GM10266 (cell line): Measurements from ENCODE around the gene KIF5A.
"Not testable (repeated sequence)": the region's sequence is repeated elsewhere in the genome, so short reads cannot be mapped to it uniquely, and the experiment has no call there.

Source experiments
- DNase-seq: peaks from one replicate; pipeline ENCODE4 v3.0.0; 2012; ENCODE audit errors: extremely low spot score
- TF ChIP-seq, protein P1 (sequence below): IDR thresholded peaks from 2 replicates; pipeline ENCODE4 v1.5.1; 2012; ENCODE audit warnings: mild to moderate bottlenecking, low read depth; ENCODE audit not compliant: control insufficient read depth, insufficient read depth; ENCODE audit errors: missing control alignments

The KIF5A gene

DNA sequence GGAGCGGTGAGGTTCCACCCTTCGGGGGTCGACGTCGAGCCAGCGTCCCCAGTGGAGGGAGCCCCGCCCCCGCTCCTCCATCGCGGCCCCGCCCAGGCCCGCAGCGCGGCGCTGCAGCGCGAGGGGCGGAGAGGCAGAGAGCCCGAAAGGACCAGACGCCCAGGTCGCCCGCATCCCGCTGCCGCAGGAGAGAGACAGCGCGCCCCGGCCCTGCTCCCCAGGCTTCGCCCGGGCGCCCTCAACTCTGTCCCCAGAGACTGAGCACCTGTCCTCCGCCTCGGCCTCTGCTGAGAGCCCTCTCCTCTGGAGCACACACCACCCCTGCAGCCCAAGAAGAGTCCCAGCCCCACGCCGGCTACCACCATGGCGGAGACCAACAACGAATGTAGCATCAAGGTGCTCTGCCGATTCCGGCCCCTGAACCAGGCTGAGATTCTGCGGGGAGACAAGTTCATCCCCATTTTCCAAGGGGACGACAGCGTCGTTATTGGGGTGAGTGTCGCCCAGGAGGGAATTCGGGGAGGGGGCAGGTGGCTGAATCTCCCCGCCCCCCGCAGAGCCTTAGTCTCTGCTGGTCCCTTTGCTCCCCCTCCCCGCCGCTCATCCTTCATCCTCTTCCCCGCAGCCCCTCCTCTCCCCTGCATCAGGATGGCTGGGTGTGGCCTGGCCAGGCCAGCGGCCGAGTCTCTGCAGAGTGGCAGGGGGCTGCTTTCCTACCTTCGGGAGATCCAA is at the start of gene KIF5A:
Gene KIF5A (plus strand): TSS at position 136 of the 732 bp plus-strand sequence. CDS start 228 bp downstream, at position 364.
- DNase-seq, result peak; percentile 73
- TF ChIP-seq, protein P1, sequence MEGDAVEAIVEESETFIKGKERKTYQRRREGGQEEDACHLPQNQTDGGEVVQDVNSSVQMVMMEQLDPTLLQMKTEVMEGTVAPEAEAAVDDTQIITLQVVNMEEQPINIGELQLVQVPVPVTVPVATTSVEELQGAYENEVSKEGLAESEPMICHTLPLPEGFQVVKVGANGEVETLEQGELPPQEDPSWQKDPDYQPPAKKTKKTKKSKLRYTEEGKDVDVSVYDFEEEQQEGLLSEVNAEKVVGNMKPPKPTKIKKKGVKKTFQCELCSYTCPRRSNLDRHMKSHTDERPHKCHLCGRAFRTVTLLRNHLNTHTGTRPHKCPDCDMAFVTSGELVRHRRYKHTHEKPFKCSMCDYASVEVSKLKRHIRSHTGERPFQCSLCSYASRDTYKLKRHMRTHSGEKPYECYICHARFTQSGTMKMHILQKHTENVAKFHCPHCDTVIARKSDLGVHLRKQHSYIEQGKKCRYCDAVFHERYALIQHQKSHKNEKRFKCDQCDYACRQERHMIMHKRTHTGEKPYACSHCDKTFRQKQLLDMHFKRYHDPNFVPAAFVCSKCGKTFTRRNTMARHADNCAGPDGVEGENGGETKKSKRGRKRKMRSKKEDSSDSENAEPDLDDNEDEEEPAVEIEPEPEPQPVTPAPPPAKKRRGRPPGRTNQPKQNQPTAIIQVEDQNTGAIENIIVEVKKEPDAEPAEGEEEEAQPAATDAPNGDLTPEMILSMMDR, result peak; percentile 19

DNA sequence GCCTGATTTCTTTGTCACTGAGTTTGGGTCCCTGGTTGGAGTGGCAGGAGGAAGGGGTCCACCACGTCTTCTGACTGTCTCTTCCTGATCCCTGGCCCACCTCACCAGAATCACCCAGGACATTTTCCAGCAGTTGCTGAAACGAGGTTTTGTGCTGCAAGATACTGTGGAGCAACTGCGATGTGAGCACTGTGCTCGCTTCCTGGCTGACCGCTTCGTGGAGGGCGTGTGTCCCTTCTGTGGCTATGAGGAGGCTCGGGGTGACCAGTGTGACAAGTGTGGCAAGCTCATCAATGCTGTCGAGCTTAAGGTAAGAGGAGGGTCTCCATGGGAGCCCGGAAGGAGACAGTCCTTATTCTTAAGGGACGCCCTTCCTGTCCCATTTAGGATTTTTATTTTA is 49.6 kb upstream of the KIF5A start:
- no peak for DNase-seq
- TF ChIP-seq, protein P1, result no peak

DNA sequence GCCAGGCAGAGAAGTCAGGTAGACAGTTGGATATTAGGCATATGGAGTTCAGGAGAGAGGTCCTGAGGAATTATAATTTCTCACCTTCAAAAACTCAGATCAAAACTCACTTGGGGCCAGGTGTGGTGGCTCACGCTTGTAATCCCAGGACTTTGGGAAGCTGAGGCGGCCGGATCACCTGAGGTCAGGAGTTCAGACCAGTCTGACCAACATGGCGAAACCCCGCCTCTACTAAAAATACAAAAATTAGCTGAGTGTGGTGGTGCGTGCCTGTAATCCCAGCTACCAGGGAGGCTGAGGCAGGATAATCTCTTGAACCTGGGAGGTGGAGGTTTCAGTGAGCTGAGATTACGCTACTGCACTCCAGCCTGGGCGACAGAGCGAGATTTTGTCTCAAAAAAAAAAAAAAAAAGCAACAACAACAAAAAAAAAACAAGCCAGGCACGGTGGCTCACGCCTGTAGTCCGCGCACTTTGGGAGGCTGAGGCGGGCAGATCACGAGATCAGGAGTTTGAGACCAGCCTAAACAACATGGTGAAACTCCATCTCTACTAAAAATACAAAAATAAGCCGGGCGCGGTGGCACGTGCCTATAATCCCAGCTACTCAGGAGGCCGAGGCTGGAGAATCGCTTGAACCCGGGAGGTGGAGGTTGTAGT is 47.4 kb upstream of the KIF5A start:
- not testable (repeated sequence) for DNase-seq

DNA sequence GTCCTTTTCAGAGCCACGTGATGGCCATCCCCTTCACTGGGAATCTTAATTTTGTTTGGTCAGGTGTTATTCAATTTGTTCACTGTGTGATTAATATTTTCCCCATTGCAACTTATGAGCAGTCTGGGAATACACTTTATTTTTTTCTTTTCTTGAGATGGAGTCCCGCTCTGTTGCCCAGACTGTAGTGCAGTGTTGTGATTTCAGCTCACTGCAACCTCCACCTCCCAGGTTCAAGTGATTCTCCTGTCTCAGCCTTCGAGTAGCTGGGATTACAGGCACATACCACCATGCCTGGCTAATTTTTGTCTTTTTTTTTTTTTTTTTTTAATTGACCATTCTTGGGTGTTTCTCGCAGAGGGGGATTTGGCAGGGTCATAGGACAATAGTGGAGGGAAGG is 43.3 kb upstream of the KIF5A start:
- DNase-seq, result not testable (repeated sequence)

DNA sequence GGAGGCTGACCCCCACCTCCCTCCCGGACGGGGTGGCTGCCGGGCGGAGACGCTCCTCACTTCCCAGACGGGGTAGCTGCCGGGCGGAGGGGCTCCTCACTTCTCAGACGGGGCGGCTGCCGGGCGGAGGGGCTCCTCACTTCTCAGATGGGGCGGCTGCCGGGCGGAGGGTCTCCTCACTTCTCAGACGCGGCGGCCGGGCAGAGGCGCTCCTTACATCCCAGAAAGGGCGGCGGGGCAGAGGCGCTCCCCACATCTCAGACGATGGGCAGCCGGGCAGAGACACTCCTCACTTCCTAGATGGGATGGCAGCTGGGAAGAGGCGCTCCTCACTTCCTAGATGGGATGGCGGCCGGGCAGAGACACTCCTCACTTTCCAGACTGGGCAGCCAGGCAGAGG is 42.0 kb upstream of the KIF5A start:
- not testable (repeated sequence) for DNase-seq

DNA sequence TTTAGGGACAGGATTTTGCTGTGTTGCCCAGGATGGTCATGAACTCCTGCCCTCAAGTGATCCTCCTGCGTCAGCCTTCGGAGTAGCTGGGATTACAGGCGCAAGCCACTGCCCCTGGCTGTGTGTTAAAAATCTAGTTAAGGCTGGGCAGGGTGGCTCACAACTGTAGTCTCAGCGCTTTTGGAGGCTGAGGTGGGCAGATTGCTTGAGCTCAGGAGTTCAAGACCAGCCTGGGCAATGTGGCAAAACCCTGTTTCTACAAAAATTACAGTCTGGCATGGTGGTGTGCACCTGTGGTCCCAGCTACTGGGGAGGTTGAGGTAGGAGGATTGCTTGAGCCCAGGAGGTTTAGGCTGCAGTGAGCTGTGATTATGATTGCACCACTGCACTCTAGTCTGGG is 38.7 kb upstream of the KIF5A start:
- TF ChIP-seq, protein P1, result no peak
- DNase-seq, result no peak

DNA sequence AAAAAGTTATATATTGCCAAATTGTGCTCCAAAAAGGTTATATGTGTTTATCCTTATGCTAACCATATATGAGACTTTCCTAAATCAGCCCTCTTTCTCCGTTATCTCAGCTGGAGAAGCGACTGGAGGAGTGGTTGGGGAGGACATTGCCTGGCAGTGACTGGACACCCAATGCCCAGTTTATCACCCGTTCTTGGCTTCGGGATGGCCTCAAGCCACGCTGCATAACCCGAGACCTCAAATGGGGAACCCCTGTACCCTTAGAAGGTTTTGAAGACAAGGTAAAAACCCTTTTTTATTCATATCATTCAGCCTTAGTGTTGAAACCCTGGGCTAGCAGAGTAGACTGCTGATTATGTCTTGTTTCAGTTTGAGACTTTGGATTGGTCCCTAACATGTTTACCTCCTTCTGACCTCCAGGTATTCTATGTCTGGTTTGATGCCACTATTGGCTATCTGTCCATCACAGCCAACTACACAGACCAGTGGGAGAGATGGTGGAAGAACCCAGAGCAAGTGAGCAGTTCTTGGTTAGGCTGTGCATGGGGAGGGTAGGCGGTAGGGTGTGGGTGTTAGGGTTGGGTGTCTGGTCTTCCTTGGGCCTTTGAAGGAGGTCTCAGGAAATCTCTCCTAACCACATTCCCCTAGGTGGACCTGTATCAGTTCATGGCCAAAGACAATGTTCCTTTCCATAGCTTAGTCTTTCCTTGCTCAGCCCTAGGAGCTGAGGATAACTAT is 38.1 kb upstream of the KIF5A start:
- TF ChIP-seq, protein P1, result no peak
- DNase-seq, result no peak

DNA sequence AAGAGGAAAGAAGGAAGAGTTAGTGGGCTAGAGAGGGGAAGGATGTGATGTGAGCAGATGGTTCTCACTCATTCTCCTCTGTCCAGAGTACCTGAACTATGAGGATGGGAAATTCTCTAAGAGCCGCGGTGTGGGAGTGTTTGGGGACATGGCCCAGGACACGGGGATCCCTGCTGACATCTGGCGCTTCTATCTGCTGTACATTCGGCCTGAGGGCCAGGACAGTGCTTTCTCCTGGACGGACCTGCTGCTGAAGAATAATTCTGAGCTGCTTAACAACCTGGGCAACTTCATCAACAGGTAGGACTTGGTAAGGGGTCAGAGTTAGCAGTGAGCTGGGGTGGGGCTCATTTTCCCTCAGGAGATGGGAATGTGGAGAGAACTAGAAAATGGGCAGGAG is 37.2 kb upstream of the KIF5A start:
- DNase-seq, result no peak
- TF ChIP-seq, protein P1, result no peak

DNA sequence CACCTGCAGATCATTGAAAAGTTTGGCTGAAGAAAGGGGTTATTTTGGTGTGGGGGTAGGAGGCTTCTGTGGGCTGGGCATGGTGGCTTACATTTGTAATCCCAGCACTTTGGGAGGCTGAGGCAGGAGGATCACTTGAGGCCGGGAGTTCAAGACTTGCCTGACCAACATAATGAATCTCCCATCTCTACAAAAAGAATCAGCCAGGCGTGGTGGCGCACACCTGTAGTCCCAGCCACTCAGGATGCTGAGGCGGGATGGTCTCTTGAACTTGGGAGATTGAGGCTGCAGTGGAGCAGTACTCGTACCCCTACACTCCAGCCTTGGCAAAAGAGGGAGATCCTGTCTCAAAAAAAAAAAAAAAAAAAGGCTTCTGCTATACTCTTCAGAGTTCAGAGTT is 36.6 kb upstream of the KIF5A start:
- DNase-seq, result no peak
- TF ChIP-seq, protein P1, result no peak

DNA sequence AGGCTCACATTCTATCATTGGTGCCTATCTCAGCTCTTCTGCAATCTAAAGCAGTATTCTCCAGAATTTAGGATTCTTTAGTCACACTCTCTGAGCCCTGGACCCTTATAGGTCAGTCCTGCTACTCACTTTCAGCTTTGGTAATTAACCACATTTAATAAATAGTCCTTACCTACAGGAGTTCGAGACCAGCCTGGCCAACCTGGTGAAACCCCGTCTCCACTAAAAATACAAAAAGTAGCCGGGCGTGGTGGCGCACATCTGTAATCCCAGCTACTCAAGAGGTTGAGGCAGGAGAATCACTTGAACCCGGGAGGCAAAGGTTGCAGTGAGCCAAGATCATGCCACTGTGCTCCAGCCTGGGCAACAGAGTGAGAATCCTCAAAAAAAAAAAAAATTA is 36.2 kb upstream of the KIF5A start:
- not testable (repeated sequence) for DNase-seq

DNA sequence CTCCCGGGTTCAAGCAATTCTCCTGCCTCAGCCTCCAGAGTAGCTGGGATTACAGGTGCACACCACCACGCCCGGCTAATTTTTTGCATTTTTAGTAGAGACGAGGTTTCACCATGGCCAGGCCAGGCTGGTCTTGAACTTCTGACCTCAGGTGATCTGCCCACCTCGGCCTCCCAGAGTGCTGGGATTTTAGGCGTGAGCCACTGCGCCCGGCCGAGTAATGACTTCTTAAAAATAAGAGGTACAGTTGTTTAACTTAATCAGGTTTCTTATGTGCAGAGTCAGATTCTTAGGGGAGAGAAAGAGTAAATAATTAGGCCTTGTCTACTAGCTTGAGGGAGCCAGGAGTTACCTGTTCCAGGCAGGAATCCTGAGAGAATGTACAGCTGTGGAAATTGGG is 35.6 kb upstream of the KIF5A start:
- not testable (repeated sequence) for DNase-seq
